Smooth muscle cell (in vitro differentiated cells): ENCODE measurements around the gene FXN. TPM values are rescaled to one million over a fixed set of nuclear protein-coding genes. Genes with fewer than 3 reads are reported as not detected.
A peak's percentile ranks its signal among the peaks of the same experiment; 100 is the strongest.
"Not testable (repeated sequence)": the region's sequence is repeated elsewhere in the genome, so short reads cannot be mapped to it uniquely, and the experiment has no call there.

Source experiments
- DNase-seq: peaks from one replicate; lab custom pipeline; 2025; ENCODE audit not compliant: unreplicated experiment; lab: John Stamatoyannopoulos, UW
- H2AFZ ChIP-seq: fragments of 200-600 bp; sonication (generic); 2 replicates; pipeline ENCODE4 v1.6.0; 2016; ENCODE audit warnings: antibody characterized with exemption, low read depth, mild to moderate bottlenecking
- H3F3A ChIP-seq: fragments of 200-600 bp; sonication (generic); 2 replicates; pipeline ENCODE4 v1.6.0; 2017; ENCODE audit warnings: antibody characterized with exemption, low read depth
- H3K27ac ChIP-seq: fragments of 200-600 bp; sonication (generic); 2 replicates; pipeline ENCODE4 v1.5.1; 2016; ENCODE audit warnings: low read depth, mild to moderate bottlenecking
- H3K27me3 ChIP-seq: fragments of 200-600 bp; sonication (generic); 2 replicates; pipeline ENCODE4 v1.6.1; 2016; ENCODE audit warnings: low read depth, mild to moderate bottlenecking
- H3K36me3 ChIP-seq: fragments of 200-600 bp; sonication (generic); 2 replicates; pipeline ENCODE4 v1.5.1; 2016; ENCODE audit warnings: low read depth
- H3K4me1 ChIP-seq: fragments of 200-600 bp; sonication (generic); 2 replicates; pipeline ENCODE4 v1.5.1; 2016; ENCODE audit warnings: low read depth
- H3K4me2 ChIP-seq: fragments of 200-600 bp; sonication (generic); 2 replicates; pipeline ENCODE4 v1.6.0; 2016; ENCODE audit warnings: mild to moderate bottlenecking
- H3K4me3 ChIP-seq: fragments of 200-600 bp; sonication (generic); 2 replicates; pipeline ENCODE4 v1.5.1; 2016; ENCODE audit warnings: mild to moderate bottlenecking
- H3K79me2 ChIP-seq: fragments of 200-600 bp; sonication (generic); 2 replicates; pipeline ENCODE4 v1.6.0; 2016; ENCODE audit warnings: low read depth, mild to moderate bottlenecking
- H3K9ac ChIP-seq: fragments of 200-600 bp; sonication (generic); 2 replicates; pipeline ENCODE4 v1.6.0; 2016; ENCODE audit warnings: low read depth
- H3K9me3 ChIP-seq: fragments of 200-600 bp; sonication (generic); replicated peaks from 2 replicates; pipeline ENCODE4 v1.5.1; 2016; ENCODE audit warnings: low read depth
- H4K20me1 ChIP-seq: fragments of 200-600 bp; sonication (generic); 2 replicates; pipeline ENCODE4 v1.6.0; 2016; ENCODE audit warnings: low read depth
- CTCF ChIP-seq: fragments of 200-600 bp; sonication (generic); IDR thresholded peaks from 2 replicates; pipeline ENCODE4 v1.5.1; 2017; ENCODE audit warnings: borderline replicate concordance, mild to moderate bottlenecking, antibody characterized with exemption; ENCODE audit not compliant: insufficient read depth, poor library complexity, severe bottlenecking
- WGBS: methylation state at CpG from one replicate; pipeline ENCODE4 v1.1.7; 2016; ENCODE audit warnings: low lambda C conversion rate; 5-methylcytosine and 5-hydroxymethylcytosine counted together
- polyA plus RNA-seq: library from polyadenylated mRNA; unstranded; fragments of >200 nt; fragmentation: Nextera tagmentation; extraction: Ambion mirVana; gene quantifications from 2 replicates; pipeline ENCODE4 v1.2.1, GENCODE V29; 2016
- total RNA-seq: library from RNA; depleted of rRNA; stranded (reverse); fragments of >200 nt; gene quantifications from 2 replicates; pipeline ENCODE4 v1.2.3, GENCODE V29; 2014

FXN gene
- total and polyA plus RNA-seq, 2 experiments from 2014 or later, result 15.2 to 16.0 TPM

GRCh38 chr9:69093471-69094103 lies 58.0 kb downstream of the FXN start:
- Histone ChIP-seq H3K4me1 (peaks cover 17% of the 10 kb centered on the region), H3F3A (peaks cover 8% of the 10 kb centered on the region), H4K20me1 (no peaks in the 10 kb centered on the region), H3K4me3 (no peak overlapping the region), H3K4me2 (no peak overlapping the region), H3K27ac (peak overlapping the region; percentile 97), H3K27me3 (no peaks in the 10 kb centered on the region), H3K9me3 (no peaks in the 10 kb centered on the region), H3K36me3 (no peaks in the 10 kb centered on the region), H2AFZ (no peak overlapping the region), H3K9ac (peak overlapping the region; percentile 84), H3K79me2 (no peaks in the 10 kb centered on the region)
- DNase-seq, result no peak
- 96% methylated on average over 7 of the region's 7 CpGs for WGBS
- TF ChIP-seq CTCF, result no peak

GRCh38 chr9:69094361-69095135 lies 59.0 kb downstream of the FXN start:
- not testable (repeated sequence) for H3K27me3 ChIP-seq, DNase-seq, H3K9me3 ChIP-seq, H3K36me3 ChIP-seq, H3K79me2 ChIP-seq, H2AFZ ChIP-seq, H4K20me1 ChIP-seq, H3K9ac ChIP-seq, H3K4me2 ChIP-seq, H3K4me3 ChIP-seq, H3K27ac ChIP-seq, H3F3A ChIP-seq
- WGBS, result 96% methylated on average over 14 of the region's 14 CpGs
- H3K4me1 ChIP-seq, result peaks cover 13% of the 10 kb centered on the region

GRCh38 chr9:69097064-69097463 lies 61.5 kb downstream of the FXN start:
- no peak overlapping the region for H3K4me2 ChIP-seq
- no peak overlapping the region for H3K4me3 ChIP-seq
- no peaks in the 10 kb centered on the region for H3K4me1 ChIP-seq
- no peak for TF ChIP-seq CTCF
- no peaks in the 10 kb centered on the region for H4K20me1 ChIP-seq
- peak overlapping the region; percentile 12 for H3K9ac ChIP-seq
- 72% methylated on average over 4 of the region's 4 CpGs for WGBS
- no peaks in the 10 kb centered on the region for H3K27me3 ChIP-seq
- no peaks in the 10 kb centered on the region for H3K79me2 ChIP-seq
- peak overlapping the region; percentile 61 for H3K27ac ChIP-seq
- no peaks in the 10 kb centered on the region for H3K36me3 ChIP-seq
- no peak overlapping the region for H2AFZ ChIP-seq
- peaks cover 8% of the 10 kb centered on the region for H3F3A ChIP-seq
- DNase-seq, result no peak
- H3K9me3 ChIP-seq, result no peaks in the 10 kb centered on the region

GRCh38 chr9:69097923-69098593 lies 62.5 kb downstream of the FXN start:
- Histone ChIP-seq H3F3A (peaks cover 3% of the 10 kb centered on the region), H3K9ac (no peak overlapping the region), H3K79me2 (no peaks in the 10 kb centered on the region), H3K9me3 (no peaks in the 10 kb centered on the region), H3K27ac (no peak overlapping the region), H4K20me1 (no peaks in the 10 kb centered on the region), H3K36me3 (no peaks in the 10 kb centered on the region), H3K4me1 (no peaks in the 10 kb centered on the region), H3K4me3 (no peak overlapping the region), H2AFZ (no peak overlapping the region), H3K27me3 (no peaks in the 10 kb centered on the region), H3K4me2 (no peak overlapping the region)
- no peak for TF ChIP-seq CTCF
- 94% methylated on average over 5 of the region's 5 CpGs for WGBS
- DNase-seq, result no peak

- H3F3A ChIP-seq, H3K27me3 ChIP-seq, H3K27ac ChIP-seq, H2AFZ ChIP-seq, H3K4me1 ChIP-seq, H4K20me1 ChIP-seq, H3K79me2 ChIP-seq, H3K9me3 ChIP-seq, H3K36me3 ChIP-seq, H3K4me3 ChIP-seq, H3K4me2 ChIP-seq, DNase-seq, H3K9ac ChIP-seq: not testable (repeated sequence)
- WGBS, result 93% methylated on average over 4 of the region's 7 CpGs
These were observed 67.9 kb downstream of the FXN start for GRCh38 chr9:69103348-69103996.
